KMS-11 (cell line): Measurements from ENCODE around the gene EPHX1.
"Not testable (repeated sequence)": the region's sequence is repeated elsewhere in the genome, so short reads cannot be mapped to it uniquely, and the experiment has no call there.

Experiments
- H2AFZ ChIP-seq: fragments of 200-600 bp; sonication (generic); 2 replicates; pipeline ENCODE4 v1.6.1; 2016; ENCODE audit warnings: antibody characterized with exemption, mixed run types, low read depth
- H3K27ac ChIP-seq: fragments of 200-600 bp; sonication (generic); 2 replicates; pipeline ENCODE4 v1.6.1; 2016; ENCODE audit warnings: mild to moderate bottlenecking, mixed run types
- H3K27me3 ChIP-seq: fragments of 200-600 bp; sonication (generic); 2 replicates; pipeline ENCODE4 v1.6.1; 2017; ENCODE audit warnings: mild to moderate bottlenecking, low read depth, mixed run types, moderate library complexity; ENCODE audit not compliant: insufficient read depth
- H3K36me3 ChIP-seq: fragments of 200-600 bp; sonication (generic); 2 replicates; pipeline ENCODE4 v1.6.1; 2017; ENCODE audit warnings: mild to moderate bottlenecking, mixed run types; ENCODE audit not compliant: insufficient read depth
- H3K4me1 ChIP-seq: fragments of 200-600 bp; sonication (generic); 2 replicates; pipeline ENCODE4 v1.6.1; 2016; ENCODE audit warnings: mild to moderate bottlenecking, low read depth, mixed run types; ENCODE audit not compliant: poor library complexity, severe bottlenecking
- H3K4me2 ChIP-seq: fragments of 200-600 bp; sonication (generic); 2 replicates; pipeline ENCODE4 v1.7.0; 2016; ENCODE audit warnings: mild to moderate bottlenecking, mixed run types
- H3K4me3 ChIP-seq: fragments of 200-600 bp; sonication (generic); IDR thresholded peaks from 2 replicates; pipeline ENCODE4 v1.6.1; 2017; ENCODE audit warnings: low read depth, low read length, mixed read lengths; ENCODE audit not compliant: insufficient read depth
- H3K79me2 ChIP-seq: fragments of 200-600 bp; sonication (generic); 2 replicates; pipeline ENCODE4 v1.6.1; 2016; ENCODE audit warnings: low read depth, mixed run types; ENCODE audit not compliant: insufficient read depth
- H3K9ac ChIP-seq: fragments of 200-600 bp; sonication (generic); 2 replicates; pipeline ENCODE4 v1.6.1; 2016; ENCODE audit warnings: mild to moderate bottlenecking, mixed run types
- H4K20me1 ChIP-seq: fragments of 200-600 bp; sonication (generic); 2 replicates; pipeline ENCODE4 v1.6.1; 2016; ENCODE audit warnings: mild to moderate bottlenecking, mixed run types; ENCODE audit not compliant: insufficient read depth
- TF ChIP-seq, protein P1 (sequence below): fragments of 200-600 bp; sonication (generic); conservative IDR thresholded peaks from 2 replicates; pipeline ENCODE4 v1.6.1; 2017; ENCODE audit warnings: low read depth, mild to moderate bottlenecking, antibody characterized with exemption, low read length, moderate library complexity, mixed read lengths

EPHX1 gene

DNA sequence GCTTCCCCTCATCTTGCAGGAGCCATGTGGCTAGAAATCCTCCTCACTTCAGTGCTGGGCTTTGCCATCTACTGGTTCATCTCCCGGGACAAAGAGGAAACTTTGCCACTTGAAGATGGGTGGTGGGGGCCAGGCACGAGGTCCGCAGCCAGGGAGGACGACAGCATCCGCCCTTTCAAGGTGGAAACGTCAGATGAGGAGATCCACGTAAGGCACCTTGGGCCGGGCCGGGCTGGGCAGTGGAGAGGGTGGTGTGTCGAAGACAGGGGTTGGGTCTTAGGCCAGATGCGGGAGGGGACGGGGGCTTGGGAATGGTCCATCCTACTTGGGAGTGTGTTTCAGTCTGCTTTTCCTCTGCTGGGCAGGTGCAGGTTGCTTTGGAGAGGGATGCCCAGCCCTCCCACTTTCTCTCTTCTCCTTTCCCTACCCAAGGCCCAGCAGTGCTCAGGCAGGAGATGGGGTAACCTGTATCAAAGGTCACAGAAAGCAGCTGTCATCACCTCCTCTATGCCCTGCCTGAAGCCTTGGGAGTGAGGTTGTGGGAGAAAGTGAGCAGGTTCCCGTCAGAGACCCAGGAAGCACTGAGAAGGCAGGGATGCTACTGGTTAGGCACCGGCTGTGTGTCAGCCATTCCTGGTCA lies 18.9 kb downstream of the EPHX1 start:
- no peak overlapping the region for H2AFZ ChIP-seq
- no peak overlapping the region for H3K27ac ChIP-seq
- H3K79me2 ChIP-seq, result no peaks in the 10 kb centered on the region
- H3K9ac ChIP-seq, result no peak overlapping the region
- no peaks in the 10 kb centered on the region for H4K20me1 ChIP-seq
- H3K4me3 ChIP-seq, result no peak overlapping the region
- no peaks in the 10 kb centered on the region for H3K4me1 ChIP-seq
- H3K36me3 ChIP-seq, result no peaks in the 10 kb centered on the region
- TF ChIP-seq, protein P1, sequence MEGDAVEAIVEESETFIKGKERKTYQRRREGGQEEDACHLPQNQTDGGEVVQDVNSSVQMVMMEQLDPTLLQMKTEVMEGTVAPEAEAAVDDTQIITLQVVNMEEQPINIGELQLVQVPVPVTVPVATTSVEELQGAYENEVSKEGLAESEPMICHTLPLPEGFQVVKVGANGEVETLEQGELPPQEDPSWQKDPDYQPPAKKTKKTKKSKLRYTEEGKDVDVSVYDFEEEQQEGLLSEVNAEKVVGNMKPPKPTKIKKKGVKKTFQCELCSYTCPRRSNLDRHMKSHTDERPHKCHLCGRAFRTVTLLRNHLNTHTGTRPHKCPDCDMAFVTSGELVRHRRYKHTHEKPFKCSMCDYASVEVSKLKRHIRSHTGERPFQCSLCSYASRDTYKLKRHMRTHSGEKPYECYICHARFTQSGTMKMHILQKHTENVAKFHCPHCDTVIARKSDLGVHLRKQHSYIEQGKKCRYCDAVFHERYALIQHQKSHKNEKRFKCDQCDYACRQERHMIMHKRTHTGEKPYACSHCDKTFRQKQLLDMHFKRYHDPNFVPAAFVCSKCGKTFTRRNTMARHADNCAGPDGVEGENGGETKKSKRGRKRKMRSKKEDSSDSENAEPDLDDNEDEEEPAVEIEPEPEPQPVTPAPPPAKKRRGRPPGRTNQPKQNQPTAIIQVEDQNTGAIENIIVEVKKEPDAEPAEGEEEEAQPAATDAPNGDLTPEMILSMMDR, result no peak
- H3K27me3 ChIP-seq, result no peaks in the 10 kb centered on the region
- H3K4me2 ChIP-seq, result no peak overlapping the region

GRCh38 chr1:225830841-225831240 lies 20.9 kb downstream of the EPHX1 start:
- no peaks in the 10 kb centered on the region for H3K79me2 ChIP-seq
- no peaks in the 10 kb centered on the region for H3K27me3 ChIP-seq
- H3K36me3 ChIP-seq, result no peaks in the 10 kb centered on the region
- H2AFZ ChIP-seq, result no peak overlapping the region
- no peak overlapping the region for H3K4me2 ChIP-seq
- TF ChIP-seq, protein P1, result no peak
- no peaks in the 10 kb centered on the region for H3K4me1 ChIP-seq
- no peak overlapping the region for H3K9ac ChIP-seq
- no peak overlapping the region for H3K4me3 ChIP-seq
- no peak overlapping the region for H3K27ac ChIP-seq
- H4K20me1 ChIP-seq, result no peaks in the 10 kb centered on the region

GRCh38 chr1:225834417-225835329 lies 24.7 kb downstream of the EPHX1 start:
- Histone ChIP-seq H2AFZ (no peak overlapping the region), H3K27me3 (no peaks in the 10 kb centered on the region), H3K4me1 (no peaks in the 10 kb centered on the region), H3K4me3 (no peak overlapping the region), H3K27ac (no peak overlapping the region), H3K9ac (no peak overlapping the region), H3K4me2 (no peak overlapping the region), H4K20me1 (no peaks in the 10 kb centered on the region), H3K79me2 (no peaks in the 10 kb centered on the region), H3K36me3 (no peaks in the 10 kb centered on the region)
- TF ChIP-seq, protein P1, result no peak

DNA sequence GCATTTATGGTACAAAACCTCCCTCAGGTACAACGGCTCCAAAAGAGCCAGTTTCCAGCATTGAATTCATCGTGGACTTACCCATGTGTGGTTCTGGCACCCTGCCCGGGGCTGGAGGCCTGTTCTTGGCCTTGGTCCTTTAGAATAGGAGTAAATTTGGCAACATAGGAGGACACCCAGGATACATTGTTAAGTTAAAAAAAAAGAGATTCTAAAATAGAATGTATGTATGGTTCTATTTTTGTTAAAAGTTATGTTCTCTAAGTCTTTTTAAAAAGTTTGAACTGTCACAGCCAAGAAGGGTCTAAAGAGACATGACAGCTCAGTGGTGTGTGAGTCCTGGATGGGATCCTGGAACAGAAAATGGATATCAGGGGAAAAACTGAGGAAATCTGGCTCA lies 25.9 kb downstream of the EPHX1 start:
- no peak overlapping the region for H2AFZ ChIP-seq
- no peaks in the 10 kb centered on the region for H3K79me2 ChIP-seq
- no peaks in the 10 kb centered on the region for H3K36me3 ChIP-seq
- H3K4me1 ChIP-seq, result no peaks in the 10 kb centered on the region
- H3K27ac ChIP-seq, result no peak overlapping the region
- no peaks in the 10 kb centered on the region for H4K20me1 ChIP-seq
- TF ChIP-seq, protein P1, result no peak
- H3K27me3 ChIP-seq, result no peaks in the 10 kb centered on the region
- H3K4me3 ChIP-seq, result no peak overlapping the region
- H3K9ac ChIP-seq, result no peak overlapping the region
- no peak overlapping the region for H3K4me2 ChIP-seq

- not testable (repeated sequence) for H3K4me2 ChIP-seq, H3K9ac ChIP-seq, H3K36me3 ChIP-seq
These were observed 26.4 kb downstream of the EPHX1 start for GRCh38 chr1:225836296-225836695.

More at GRCh38 chr1:225836296-225836695, 26.4 kb downstream of the EPHX1 start:
- not testable (repeated sequence) for H2AFZ ChIP-seq, H3K4me1 ChIP-seq, H3K4me3 ChIP-seq, H3K27ac ChIP-seq, H3K27me3 ChIP-seq, H3K79me2 ChIP-seq, H4K20me1 ChIP-seq
